Activated CD4-positive, alpha-beta T cell treated with anti-CD3 and anti-CD28 coated beads, Interleukin-2, amount 10 ng/mL, durations not matched to agents 24 days and 14 days (primary cell): ENCODE measurements around the gene ZNF654. TPM values are rescaled to one million over a fixed set of nuclear protein-coding genes. Genes with fewer than 3 reads are reported as not detected.

Experiments used
- DNase-seq: peaks from one replicate; pipeline ENCODE4 v3.0.0; 2022
- H3K27ac Mint-ChIP-seq: one replicate; pipeline ENCODE4 v1.8.0; 2022; ENCODE audit warnings: mild to moderate bottlenecking, mixed read lengths
- H3K27me3 Mint-ChIP-seq: one replicate; pipeline ENCODE4 v1.8.0; 2022; ENCODE audit warnings: mixed read lengths
- H3K36me3 Mint-ChIP-seq: one replicate; pipeline ENCODE4 v1.8.0; 2022; ENCODE audit warnings: low read depth, mild to moderate bottlenecking, mixed read lengths
- H3K4me1 Mint-ChIP-seq: one replicate; pipeline ENCODE4 v1.8.0; 2021; ENCODE audit warnings: mixed read lengths
- H3K4me3 Mint-ChIP-seq: one replicate; pipeline ENCODE4 v1.8.0; 2022; ENCODE audit warnings: mild to moderate bottlenecking, moderate library complexity, mixed read lengths
- H3K9me3 Mint-ChIP-seq: one replicate; pipeline ENCODE4 v1.8.0; 2021; ENCODE audit warnings: mixed read lengths
- intact Hi-C: fragments of 100-400 bp; cut with micrococcal nuclease; formaldehyde crosslinking; loops from one replicate; pipeline ENCODE4 v1.15.1; 2023
- total RNA-seq: library from RNA; stranded (reverse); gene quantifications from 2 replicates; pipeline ENCODE4 v1.2.3, GENCODE V29; 2022

ZNF654 gene
- total RNA-seq, 1 donor from 2014 or later, result 18.7 TPM

GRCh38 chr3:88038566-88038965 lies 20.5 kb upstream of the ZNF654 start:
- DNase-seq, result no peak
- H3K27ac Mint-ChIP-seq, result no peak overlapping the region
- intact Hi-C loops, result no loop called here
- H3K9me3 Mint-ChIP-seq, result peaks cover 4% of the 10 kb centered on the region
- no peak overlapping the region for H3K4me3 Mint-ChIP-seq
- H3K4me1 Mint-ChIP-seq, result peaks cover 8% of the 10 kb centered on the region
- H3K27me3 Mint-ChIP-seq, result no peaks in the 10 kb centered on the region
- H3K36me3 Mint-ChIP-seq, result no peaks in the 10 kb centered on the region

- Mint-ChIP-seq H3K27me3 (no peaks in the 10 kb centered on the region), H3K9me3 (peaks cover 4% of the 10 kb centered on the region), H3K4me3 (no peak overlapping the region), H3K27ac (no peak overlapping the region), H3K4me1 (peaks cover 5% of the 10 kb centered on the region), H3K36me3 (no peaks in the 10 kb centered on the region)
- no peak for DNase-seq
- intact Hi-C loops, result no loop called here
These were observed 18.5 kb upstream of the ZNF654 start for GRCh38 chr3:88040529-88040928.

GRCh38 chr3:88041005-88041404 lies 18.1 kb upstream of the ZNF654 start:
- Mint-ChIP-seq H3K27ac (no peak overlapping the region), H3K4me3 (no peak overlapping the region), H3K4me1 (peaks cover 5% of the 10 kb centered on the region), H3K27me3 (no peaks in the 10 kb centered on the region), H3K36me3 (no peaks in the 10 kb centered on the region), H3K9me3 (peaks cover 4% of the 10 kb centered on the region)
- DNase-seq, result no peak
- intact Hi-C loops, result no loop called here

- Mint-ChIP-seq H3K27ac (no peak overlapping the region), H3K27me3 (no peaks in the 10 kb centered on the region), H3K4me1 (peaks cover 7% of the 10 kb centered on the region), H3K9me3 (peaks cover 4% of the 10 kb centered on the region), H3K4me3 (no peak overlapping the region), H3K36me3 (no peaks in the 10 kb centered on the region)
- DNase-seq, result no peak
- intact Hi-C loops, result no loop called here
These were observed 14.6 kb upstream of the ZNF654 start for GRCh38 chr3:88044411-88044810.

DNA sequence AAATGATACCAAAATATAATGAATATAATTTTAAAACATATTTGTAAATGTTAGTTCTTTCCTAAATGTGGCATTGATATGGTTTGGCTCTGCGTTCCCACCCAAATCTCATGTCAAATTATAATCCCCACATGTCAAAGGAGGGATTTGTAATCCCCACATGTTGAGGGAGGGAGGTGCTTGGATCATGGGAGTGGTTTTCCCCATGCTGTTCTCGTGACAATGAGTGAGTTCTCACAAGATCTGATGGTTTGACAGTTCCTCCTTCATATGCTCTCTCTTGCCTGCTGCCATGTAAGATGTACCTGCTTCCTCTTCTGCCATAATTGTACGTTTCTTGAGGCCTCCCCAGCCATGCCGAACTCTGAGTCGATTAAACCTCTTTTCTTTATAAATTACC lies 12.3 kb upstream of the ZNF654 start:
- intact Hi-C loops, result no loop called here
- no peak overlapping the region for H3K4me3 Mint-ChIP-seq
- peaks cover 7% of the 10 kb centered on the region for H3K4me1 Mint-ChIP-seq

DNA sequence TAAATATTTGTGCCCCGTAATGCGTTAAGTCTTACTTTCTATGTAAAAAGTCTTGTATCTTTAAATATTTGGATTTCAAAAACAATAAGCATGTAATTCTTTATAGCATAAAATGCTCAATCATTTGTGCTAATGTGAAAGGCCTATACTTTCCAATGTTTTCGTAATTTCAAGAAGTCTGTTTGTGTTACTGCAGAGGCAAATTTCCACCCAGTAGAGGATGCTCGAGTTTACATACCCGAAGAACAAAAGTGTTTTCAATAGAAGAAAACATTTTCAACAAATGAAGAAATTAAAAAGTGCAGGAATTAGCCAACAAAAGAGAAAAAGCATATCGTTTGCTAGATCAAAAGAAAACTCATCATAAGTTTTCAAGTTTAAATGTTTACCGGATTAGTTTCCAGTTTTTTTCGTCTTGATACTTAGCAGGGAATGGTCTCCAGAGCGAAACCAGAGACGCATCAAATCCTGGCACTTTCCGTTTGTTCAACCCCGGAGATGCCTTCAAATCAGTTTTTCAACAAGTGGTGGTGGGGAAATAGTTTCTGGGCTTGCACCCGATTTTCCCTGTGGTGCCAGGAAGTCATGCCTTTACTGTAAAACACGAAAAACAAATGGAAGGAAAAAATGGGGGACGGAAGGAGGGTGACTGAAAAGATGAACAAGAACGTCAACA lies 1.3 kb upstream of the ZNF654 start:
- Mint-ChIP-seq H3K4me1 (peaks cover 43% of the 10 kb centered on the region), H3K36me3 (peaks cover 36% of the 10 kb centered on the region)

More for the DNA sequence above, 12.3 kb upstream of the ZNF654 start:
- no peak overlapping the region for H3K27ac Mint-ChIP-seq
- DNase-seq, result no peak
- no peaks in the 10 kb centered on the region for H3K36me3 Mint-ChIP-seq
- no peaks in the 10 kb centered on the region for H3K27me3 Mint-ChIP-seq
- no peaks in the 10 kb centered on the region for H3K9me3 Mint-ChIP-seq

DNA sequence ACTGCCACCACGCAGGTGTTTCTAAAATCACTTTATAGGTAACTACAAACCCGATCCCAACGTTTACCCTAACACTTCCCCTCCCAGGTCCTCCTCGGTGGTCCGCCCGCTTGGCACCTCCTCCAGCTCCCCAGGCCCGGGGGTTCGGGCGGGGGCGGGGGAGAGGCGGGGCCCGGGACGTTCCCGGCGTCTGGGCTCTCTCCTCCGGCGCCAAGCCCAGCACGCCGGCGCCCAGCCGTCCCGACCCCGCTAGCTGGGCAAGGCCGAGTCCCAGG lies 812 bp upstream of the ZNF654 start:
- Mint-ChIP-seq H3K27ac (peak overlapping the region; percentile 97), H3K36me3 (peaks cover 38% of the 10 kb centered on the region), H3K9me3 (no peaks in the 10 kb centered on the region), H3K4me3 (peak overlapping the region; percentile 100), H3K27me3 (no peaks in the 10 kb centered on the region), H3K4me1 (peaks cover 47% of the 10 kb centered on the region)
- DNase-seq, result no peak
- intact Hi-C loops, result loop anchor here (2.0 to 5.0 kb wide), 3 partner anchors 36 to 831 kb away; partner anchors contain the start of gene CHMP2B

More for the DNA sequence above, 1.3 kb upstream of the ZNF654 start:
- intact Hi-C loops, result loop anchor here (2.0 to 5.0 kb wide), 3 partner anchors 35 to 831 kb away; partner anchors contain the start of gene CHMP2B
- Mint-ChIP-seq H3K27me3 (no peaks in the 10 kb centered on the region), H3K4me3 (peak overlapping the region; percentile 100), H3K9me3 (no peaks in the 10 kb centered on the region), H3K27ac (peak overlapping the region; percentile 97)
- no peak for DNase-seq

- intact Hi-C loops, result loop anchor here (1.0 to 5.0 kb wide), 7 partner anchors 27 to 833 kb away; partner anchors contain the start of genes C3orf38 and CHMP2B
- Mint-ChIP-seq H3K27ac (peak overlapping the region; percentile 97), H3K4me1 (peaks cover 56% of the 10 kb centered on the region), H3K9me3 (no peaks in the 10 kb centered on the region), H3K27me3 (no peaks in the 10 kb centered on the region), H3K4me3 (peak overlapping the region; percentile 100), H3K36me3 (peaks cover 34% of the 10 kb centered on the region)
- peak; percentile 71 for DNase-seq
These were observed 520 bp downstream of the ZNF654 start for GRCh38 chr3:88059380-88060170.

DNA sequence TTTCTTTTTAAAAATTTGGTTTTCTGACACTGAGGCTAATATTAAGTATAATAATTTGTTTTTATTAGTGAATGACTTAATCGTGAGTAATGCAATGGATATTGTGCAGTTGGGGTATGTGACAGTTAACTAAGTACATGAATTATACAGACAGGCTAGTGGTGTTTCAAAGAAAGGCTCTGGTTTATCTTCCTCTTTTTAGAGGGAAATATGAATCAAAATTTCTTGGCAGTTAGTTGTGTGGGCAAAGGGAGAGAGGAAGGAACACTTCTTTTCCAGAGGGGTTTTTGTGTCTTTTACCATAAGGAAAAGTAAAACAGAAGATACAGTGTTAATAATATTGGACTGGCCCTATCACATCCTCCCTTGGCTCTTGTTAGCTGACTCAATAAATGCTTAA lies 2.7 kb downstream of the ZNF654 start:
- peak overlapping the region; percentile 66 for H3K27ac Mint-ChIP-seq
- H3K36me3 Mint-ChIP-seq, result peaks cover 24% of the 10 kb centered on the region
- intact Hi-C loops, result no loop called here
- peaks cover 44% of the 10 kb centered on the region for H3K4me1 Mint-ChIP-seq
- peak overlapping the region; percentile 68 for H3K4me3 Mint-ChIP-seq
- H3K9me3 Mint-ChIP-seq, result no peaks in the 10 kb centered on the region
- no peak for DNase-seq
- no peaks in the 10 kb centered on the region for H3K27me3 Mint-ChIP-seq

GRCh38 chr3:88075072-88075471 lies 16.0 kb downstream of the ZNF654 start:
- H3K36me3 Mint-ChIP-seq, result peaks cover 36% of the 10 kb centered on the region
- peaks cover 23% of the 10 kb centered on the region for H3K4me1 Mint-ChIP-seq
- intact Hi-C loops, result no loop called here
- peaks cover 4% of the 10 kb centered on the region for H3K9me3 Mint-ChIP-seq
- DNase-seq, result no peak
- no peak overlapping the region for H3K27ac Mint-ChIP-seq
- no peak overlapping the region for H3K4me3 Mint-ChIP-seq
- H3K27me3 Mint-ChIP-seq, result no peaks in the 10 kb centered on the region

- Mint-ChIP-seq H3K9me3 (peaks cover 4% of the 10 kb centered on the region), H3K36me3 (peaks cover 35% of the 10 kb centered on the region), H3K27ac (no peak overlapping the region), H3K4me3 (no peak overlapping the region), H3K27me3 (no peaks in the 10 kb centered on the region), H3K4me1 (peaks cover 23% of the 10 kb centered on the region)
- DNase-seq, result no peak
- intact Hi-C loops, result no loop called here
These were observed 16.4 kb downstream of the ZNF654 start for GRCh38 chr3:88075497-88075896.

DNA sequence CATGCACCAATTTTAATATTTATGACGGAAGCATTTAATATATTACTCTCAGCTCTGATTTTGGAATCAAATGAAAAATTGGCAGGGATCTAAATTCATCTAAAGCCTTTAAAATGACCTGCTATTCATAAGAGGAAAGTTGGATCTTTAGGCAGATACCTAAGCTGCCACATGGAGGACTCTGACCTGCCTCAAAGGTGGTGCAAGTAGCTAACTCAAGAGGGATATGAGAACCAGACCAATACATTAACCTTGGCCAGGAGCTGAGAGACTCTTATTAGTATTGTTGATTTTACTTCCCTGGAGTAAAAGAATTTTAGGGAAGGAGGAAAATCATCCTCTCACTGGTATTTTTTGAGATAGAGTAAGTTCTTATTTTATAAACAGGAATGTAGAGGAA lies 17.7 kb downstream of the ZNF654 start:
- DNase-seq, result no peak
- Mint-ChIP-seq H3K27ac (no peak overlapping the region), H3K4me3 (no peak overlapping the region)

GRCh38 chr3:88078932-88079331 lies 19.9 kb downstream of the ZNF654 start:
- H3K9me3 Mint-ChIP-seq, result no peaks in the 10 kb centered on the region
- peaks cover 26% of the 10 kb centered on the region for H3K36me3 Mint-ChIP-seq
- H3K4me3 Mint-ChIP-seq, result no peak overlapping the region
- H3K27ac Mint-ChIP-seq, result no peak overlapping the region
- peaks cover 24% of the 10 kb centered on the region for H3K4me1 Mint-ChIP-seq
- DNase-seq, result no peak
- intact Hi-C loops, result no loop called here
- H3K27me3 Mint-ChIP-seq, result no peaks in the 10 kb centered on the region

More for the DNA sequence above, 17.7 kb downstream of the ZNF654 start:
- intact Hi-C loops, result no loop called here
- peaks cover 30% of the 10 kb centered on the region for H3K36me3 Mint-ChIP-seq
- H3K4me1 Mint-ChIP-seq, result peaks cover 23% of the 10 kb centered on the region
- no peaks in the 10 kb centered on the region for H3K27me3 Mint-ChIP-seq
- peaks cover 1% of the 10 kb centered on the region for H3K9me3 Mint-ChIP-seq

GRCh38 chr3:88082854-88083253 lies 23.8 kb downstream of the ZNF654 start:
- Mint-ChIP-seq H3K4me1 (peaks cover 11% of the 10 kb centered on the region), H3K27me3 (no peaks in the 10 kb centered on the region), H3K36me3 (peaks cover 34% of the 10 kb centered on the region), H3K9me3 (no peaks in the 10 kb centered on the region), H3K27ac (no peak overlapping the region), H3K4me3 (no peak overlapping the region)
- no peak for DNase-seq
- intact Hi-C loops, result no loop called here
